Activated T-cell treated with anti-CD3 and anti-CD28 coated beads, Interleukin-2, amount 50 U/mL, for 48 hours (primary cell): ENCODE data around the gene NBEAL2.
"Not testable (repeated sequence)": the region's sequence is repeated elsewhere in the genome, so short reads cannot be mapped to it uniquely, and the experiment has no call there.

Experiments
- DNase-seq, 2 experiments: peaks; one replicate each; pipeline ENCODE4 v3.0.0-alpha.2; 2020

Gene NBEAL2

DNA sequence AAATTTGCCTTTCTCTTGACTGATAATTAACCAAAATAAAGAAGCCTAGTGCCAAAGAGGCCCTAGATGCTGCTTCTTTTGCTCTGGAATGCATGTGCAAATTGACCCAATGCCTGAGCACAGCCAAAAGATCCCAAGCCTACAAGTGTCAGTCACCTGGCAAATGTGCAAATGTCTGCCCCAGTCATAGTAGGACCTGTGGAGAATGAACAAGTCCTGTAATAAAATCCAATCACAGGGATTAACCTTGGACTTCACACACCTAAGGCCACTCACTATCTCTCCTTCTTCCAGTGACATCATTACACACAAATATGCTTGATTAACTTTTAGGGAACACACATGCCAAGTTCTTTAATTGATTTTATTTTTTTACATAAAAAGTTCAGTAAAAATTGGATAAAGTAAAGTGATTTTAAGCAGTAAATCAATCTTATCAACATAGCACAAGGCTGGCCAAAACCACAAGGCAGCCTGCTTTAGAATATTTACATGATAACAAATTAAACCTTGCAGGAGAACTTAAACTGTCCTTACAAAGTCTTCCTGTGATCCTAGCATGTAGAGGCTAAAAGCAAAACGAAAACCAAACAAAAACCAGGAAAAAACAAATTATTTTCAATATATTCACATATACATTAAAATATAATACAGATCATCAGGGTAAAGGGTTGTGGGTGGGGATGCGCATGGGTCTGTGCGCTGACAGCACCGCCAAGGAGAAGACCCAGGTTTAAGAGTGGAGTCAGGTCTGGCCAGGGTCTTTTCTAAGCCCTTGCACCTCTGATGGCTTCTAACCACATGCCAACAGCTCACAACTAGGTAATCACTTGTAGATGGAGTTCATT, 36.8 kb downstream of the NBEAL2 start:
- DNase-seq, result no peak

DNA sequence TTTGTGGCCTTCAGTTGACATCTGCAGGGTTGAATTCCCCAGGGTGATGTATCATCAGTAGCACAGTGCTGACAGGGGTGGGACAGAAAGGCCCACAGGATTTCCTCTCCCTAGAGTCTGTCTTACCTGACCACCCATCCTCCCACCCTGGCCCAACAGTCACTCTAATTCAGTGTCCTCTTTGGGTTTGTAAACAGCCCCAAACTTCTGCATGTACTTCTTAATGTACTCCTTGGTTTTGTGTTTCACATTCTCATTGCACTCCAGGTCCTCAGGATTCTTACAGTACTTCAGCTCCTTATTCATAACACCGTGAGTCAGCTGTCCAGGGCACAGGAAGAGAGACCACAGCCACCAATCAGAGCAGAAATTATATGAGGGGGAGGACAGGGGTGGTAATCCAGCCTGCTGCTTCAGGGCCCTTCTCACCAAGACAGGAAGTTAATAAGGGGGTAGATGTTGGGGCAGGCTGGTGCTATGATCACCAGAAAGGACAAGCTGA, 37.5 kb downstream of the NBEAL2 start:
- peak; percentile 46 to 62 for DNase-seq

DNA sequence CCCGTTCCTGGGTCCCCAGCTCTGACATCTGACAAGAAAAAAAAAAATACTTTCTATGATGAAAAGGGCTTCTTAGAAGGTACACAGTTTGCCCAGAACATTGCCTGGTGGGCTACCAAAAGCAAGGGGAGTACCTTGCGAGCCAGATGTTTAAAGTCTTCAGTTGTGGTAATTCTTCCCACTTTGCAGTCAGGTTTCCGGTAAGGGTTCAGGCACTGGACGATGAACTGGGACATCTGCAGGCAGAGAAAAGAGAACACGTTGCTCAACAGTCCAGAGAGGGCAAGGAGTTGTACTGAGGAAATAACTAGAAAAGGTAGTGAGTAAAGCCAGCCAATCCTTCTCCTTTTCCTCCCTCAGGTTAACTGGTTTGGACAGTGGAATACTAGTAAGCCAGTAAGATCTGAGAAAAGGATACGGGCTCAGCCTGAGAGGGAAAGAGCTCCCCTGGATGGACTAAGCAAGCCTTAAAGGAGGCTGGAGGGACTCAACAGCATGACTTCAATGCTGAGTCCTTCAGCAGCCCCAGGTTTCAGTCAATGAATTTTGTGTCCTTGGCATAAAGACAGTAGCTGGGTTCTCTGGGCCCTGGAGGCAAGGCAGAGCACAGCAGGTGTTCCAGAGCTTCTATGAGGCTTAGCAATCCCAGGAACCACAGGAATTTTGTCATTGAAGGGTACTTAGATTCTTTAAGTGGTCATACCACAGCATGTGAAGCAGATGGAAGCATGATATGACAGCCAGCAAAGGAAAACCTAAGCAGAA, 38.2 kb downstream of the NBEAL2 start:
- DNase-seq, result peak in 1 of 2 experiments; percentile 19

DNA sequence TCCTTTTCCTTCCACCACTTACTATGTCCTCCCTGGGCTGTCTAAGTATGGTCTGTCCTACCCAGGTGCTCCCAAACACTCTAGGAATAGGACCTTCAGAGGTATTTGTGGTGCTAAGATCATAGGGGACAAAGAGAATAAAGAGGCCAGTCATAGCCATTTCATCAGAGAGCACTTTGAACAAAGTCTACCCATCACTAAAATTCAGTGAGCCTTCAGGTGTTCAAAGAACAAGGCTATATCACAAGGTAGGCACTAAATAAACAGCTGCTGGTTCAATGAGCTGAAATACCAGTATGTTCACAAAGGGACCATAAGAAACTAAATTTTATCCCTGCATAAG, 38.8 kb downstream of the NBEAL2 start:
- DNase-seq, result no peak

DNA sequence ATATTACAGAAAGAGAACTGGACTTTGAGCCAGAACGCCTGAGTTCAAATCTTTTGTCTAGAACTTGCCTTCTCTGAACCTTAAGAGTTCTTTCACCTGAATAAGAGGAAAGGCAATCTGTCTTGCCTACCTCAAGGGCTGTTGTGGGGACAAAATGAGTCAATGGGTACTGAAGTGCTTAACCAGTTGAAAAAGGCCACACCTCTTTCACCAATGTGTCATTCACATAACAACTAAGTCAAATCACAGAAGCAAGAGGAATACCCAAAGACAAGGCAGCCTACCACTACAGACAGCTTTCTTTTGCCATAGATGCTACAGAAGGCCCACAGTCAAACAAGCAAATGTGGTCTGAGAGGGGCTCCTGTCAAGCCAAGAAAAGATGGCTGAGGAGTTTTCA, 39.7 kb downstream of the NBEAL2 start:
- DNase-seq, result peak in 1 of 2 experiments; percentile 41

DNA sequence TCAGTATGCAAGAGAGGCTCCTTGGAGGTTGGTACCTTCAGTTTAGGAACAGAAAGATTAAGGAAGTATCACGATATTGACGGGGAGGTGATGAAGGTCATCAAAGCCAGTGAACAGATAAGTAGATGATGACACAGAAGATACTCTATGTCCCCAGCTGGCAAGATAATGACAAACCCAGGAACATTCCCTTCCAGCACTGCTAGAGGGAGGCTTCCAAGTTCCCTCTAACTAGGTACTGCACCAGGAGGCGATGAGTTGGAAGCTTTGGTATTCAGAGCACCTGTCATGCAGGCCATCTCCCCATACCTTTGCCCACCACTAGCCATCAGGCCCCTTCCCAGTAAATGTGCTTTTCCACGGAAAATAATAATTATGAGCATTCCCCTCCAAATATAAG, 40.8 kb downstream of the NBEAL2 start:
- DNase-seq, result no peak

DNA sequence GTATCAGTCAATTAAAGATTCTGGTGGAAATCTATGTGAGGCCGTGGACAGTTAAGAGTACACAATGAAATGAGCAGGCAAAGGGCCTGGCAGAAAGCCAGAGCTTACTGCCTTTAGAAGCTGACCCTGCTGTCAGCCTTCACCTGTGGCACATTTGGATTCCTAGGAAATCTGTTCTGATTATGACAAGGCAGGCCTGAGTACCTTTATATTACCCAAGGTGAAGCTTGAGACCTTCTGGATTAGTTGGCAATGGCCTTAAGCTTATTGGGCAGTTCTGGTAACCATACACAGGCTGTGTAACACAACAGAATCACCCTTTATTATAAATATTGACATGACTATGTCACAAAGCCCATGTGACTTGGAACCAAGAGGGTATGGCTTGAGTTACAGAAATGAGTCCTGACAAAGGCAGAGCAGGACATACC, 43.2 kb downstream of the NBEAL2 start:
- DNase-seq, result no peak

DNA sequence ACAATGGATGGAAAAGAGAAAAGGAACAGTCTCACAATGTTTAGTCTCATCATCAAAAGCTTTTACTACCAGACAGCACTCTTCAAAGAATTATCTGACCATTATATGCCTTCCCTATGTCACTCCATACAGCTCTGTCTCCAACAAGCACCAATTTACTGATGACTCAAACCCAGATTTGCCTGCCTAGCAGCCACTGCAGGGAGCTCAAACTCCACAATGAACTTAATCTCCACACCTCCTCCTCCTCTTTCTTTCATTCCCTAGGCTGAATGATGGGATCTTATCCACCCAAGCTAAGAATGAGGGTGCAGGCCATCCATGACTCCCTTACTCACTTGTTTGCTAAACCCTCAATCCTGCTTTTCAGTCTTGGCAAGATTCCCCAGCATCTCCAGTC, 45.5 kb downstream of the NBEAL2 start:
- no peak for DNase-seq

DNA sequence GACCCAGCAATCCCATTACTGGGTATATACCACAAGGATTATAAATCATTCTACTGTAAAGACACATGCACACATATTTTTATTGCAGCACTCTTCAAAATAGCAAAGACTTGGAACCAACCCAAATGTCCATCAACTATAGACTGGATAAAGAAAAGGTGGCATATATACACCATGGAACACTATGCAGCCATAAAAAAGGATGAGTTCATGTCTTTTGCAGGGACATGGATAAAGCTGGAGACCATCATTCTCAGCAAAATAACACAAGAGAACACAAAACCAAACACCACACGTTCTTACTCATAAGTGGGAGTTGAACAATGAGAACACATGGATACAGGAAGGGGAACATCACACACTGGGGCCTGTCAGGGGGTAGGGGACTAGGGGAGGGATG, 47.0 kb downstream of the NBEAL2 start:
- not testable (repeated sequence) for DNase-seq

DNA sequence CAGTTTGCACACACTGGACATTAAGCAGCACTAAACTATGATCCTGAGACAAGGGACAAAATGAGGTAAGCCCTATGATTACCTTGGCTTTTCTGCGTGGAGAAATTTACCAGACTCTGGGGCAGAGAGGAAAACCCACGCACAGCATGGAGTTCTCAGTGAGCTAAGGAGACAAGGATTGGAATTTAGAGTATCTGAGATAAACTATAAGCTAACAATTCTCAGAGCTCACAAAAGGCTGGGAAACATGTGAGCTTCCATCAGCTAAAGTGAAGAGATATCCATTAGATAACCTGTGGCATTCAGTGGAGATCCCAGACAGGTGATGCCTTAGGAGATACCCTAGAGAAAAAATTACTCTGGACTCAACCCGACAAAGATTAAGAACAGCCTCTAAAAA, 48.7 kb downstream of the NBEAL2 start:
- DNase-seq, result no peak

DNA sequence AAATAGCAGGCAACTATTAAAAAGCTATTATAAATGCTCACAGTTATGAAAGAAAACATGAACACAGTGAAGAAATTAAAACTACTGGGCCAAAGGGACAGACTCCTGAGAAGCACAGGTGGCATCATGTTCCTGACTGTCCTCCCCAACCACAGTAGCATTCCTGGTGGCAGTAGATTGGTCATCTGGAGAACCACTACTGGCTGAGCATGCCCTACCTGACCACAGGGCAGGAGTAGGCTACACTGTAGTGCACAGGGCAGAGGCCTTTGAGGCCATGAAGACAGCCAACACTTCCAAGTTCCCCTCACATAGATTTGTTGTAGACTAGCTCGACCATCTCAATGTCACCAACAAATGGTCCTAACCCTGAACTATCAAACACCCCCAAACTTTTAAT, 49.2 kb downstream of the NBEAL2 start:
- DNase-seq, result no peak

DNA sequence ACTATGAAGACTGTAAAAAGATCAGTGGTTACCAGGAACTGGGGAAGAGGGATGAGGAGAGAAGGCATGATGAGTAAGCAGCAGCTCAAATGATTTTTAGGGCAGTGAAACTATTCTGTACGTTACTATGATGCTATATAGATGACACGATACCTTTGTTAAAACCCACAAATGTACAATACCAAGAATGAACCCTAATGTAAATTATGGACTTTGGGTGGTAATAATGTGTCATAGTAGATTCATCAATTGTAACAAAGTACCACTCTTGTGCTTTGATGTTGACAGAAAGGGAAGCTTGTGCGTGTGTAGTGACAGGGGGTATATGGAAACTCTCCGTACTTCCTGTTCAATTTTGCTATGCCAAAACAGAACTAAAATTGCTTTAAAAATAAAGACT, 51.6 kb downstream of the NBEAL2 start:
- DNase-seq, result not testable (repeated sequence)

DNA sequence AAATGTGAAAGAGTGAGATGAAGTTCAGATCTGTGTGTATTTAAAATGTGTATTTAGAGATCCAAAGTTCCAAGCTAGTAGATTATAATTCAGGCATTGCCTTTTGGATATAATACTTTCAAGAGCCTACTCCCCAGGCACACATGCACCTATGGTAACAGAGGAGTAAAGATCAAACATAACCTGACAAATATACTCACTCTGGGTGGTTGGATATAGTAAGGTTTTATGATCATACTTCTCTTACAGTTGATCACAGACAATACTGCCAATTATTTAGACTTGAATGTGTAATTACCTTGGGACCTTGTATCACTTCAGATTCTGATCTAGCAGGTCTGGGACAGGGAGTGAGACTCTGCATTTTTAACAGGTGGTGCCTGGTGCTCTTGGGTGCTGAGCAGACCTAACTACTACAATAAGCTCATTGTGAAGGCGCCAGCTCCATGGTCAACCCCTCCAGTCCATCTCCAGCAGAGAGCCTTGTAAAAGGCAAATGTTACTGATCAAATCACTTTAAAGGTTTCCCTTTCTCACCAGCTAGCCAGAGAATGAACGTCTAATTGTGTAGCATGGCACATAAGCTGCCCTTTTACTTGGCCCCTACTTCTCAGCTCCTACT, 55.5 kb downstream of the NBEAL2 start:
- DNase-seq, result no peak

DNA sequence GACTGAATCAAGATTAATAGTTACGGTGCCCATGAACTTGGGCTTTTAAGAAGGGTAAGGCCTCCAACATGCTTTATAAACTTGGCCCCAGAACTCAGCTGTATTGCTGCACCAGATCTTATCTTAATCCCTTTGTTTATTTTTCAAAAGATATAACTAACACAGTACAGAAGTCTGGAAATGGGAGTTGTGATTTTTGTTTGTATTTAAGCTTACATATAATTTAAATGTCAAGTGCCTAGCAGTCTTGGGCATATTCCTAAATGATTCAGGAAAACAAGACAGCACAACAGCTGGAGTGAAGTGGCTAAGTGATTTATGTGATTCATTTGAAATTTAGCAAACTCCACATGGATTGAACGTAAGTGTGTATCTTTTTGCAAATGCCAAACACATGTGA, 56.2 kb downstream of the NBEAL2 start:
- no peak for DNase-seq

DNA sequence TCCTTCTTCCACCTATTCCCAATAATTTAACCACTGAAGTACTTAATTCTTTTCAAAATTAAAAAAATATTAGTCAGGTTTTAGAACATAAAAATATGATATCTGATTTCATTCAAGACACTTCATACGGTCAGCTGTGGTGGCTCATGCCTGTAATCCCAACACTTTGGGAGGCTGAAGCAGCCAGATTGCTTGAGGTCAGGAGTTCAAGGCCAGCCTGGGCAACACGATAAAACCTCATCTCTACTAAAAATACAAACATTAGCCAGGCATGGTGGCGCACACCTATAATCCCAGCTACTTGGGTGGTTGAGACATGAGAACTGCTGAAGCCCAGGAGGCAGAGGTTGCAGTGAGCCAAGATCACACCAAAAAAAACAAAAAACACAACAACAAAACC, 56.7 kb downstream of the NBEAL2 start:
- no peak for DNase-seq

DNA sequence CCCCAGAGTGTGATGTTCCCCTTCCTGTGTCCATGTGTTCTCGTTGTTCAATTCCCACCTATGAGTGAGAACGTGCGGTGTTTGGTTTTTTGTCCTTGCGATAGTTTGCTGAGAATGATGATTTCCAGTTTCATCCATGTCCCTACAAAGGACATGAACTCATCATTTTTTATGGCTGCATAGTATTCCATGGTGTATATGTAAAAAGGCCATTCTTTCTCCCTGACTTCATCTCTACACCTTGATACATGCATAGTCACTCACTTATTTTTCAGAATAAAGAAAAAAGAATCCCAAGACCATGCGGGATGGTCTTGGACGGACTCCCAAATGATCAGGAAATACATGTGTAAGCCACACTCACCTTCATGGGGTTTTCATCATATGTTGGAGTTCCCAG, 57.8 kb downstream of the NBEAL2 start:
- DNase-seq, result not testable (repeated sequence)

DNA sequence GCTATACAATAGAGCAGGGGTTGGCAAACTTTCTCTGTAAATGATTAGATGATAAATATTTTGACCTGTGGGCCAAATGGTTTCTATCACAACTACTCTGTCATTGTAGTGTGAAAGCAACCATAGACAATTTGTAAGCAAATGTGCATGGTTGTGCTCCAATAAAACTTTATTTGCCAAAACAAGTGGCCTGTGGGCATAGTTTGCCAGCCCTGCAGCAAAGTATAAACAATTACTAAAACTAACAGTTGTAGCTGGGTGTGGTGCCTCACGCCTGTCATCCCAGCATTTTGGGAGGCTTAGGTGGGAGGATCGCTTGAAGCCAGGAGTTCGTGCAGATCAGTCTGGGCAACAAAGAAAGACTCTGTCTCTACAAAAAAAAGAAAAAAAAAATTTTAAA, 61.6 kb downstream of the NBEAL2 start:
- DNase-seq, result no peak

DNA sequence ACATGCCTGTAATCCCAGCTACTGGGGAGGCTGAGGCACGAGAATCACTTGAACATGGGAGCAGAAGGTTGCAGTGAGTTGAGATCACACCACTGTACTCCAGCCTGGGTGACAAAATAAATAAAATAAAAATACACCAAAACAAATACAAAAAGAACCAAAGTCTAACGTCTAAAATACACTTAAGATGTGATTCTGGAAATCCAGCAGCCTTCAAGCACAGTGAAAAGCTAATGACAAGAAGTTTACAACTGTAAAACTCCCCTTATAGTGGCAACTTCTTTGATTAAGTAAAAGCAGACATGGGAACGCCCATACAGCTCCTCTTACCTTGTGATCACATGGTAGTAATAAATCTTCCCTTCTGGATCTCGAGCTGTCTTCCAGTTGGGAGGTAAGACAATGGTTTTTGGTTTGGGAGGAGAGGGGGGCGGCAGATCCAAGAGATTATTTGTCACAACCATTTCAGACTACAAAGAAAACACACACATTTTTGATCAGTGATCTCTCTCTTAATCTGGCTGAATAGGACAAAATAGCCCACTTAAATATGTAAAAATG, 62.8 kb downstream of the NBEAL2 start:
- no peak for DNase-seq

DNA sequence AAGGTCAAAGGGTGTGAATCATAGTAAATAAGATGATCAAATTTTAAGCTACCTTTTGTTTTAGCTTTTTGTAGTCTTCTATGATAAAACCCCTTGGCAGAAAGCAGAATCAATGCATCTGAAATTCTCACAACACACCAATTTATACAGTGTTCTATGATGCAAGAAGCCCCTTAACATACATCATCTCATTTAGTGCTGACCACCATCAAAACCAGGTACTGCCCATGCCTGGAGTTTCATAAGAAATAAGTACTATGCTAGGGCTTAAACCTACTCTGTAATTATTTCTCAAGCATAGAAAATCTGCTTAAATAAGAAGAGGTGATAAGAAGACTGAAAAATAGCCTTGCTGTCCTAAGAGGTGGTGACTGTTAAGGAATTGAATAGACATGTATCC, 67.6 kb downstream of the NBEAL2 start:
- DNase-seq, result no peak

DNA sequence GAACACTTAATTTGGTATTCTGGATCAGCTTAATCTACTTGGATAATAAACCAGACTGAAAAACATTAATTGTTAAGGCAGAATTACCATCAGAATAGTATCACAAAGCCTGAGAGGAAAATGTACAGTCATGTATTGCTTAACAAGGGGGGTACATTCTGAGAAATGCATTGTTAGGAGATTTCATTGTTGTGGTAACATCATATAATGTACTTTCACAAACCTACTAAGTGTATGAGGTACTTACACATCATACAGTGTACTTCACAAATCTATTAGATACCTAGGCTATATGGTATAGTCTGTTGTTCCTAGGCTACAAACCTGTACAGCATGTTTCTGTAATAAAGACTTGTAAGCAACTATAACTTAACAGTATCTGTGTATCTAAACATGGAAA, 68.2 kb downstream of the NBEAL2 start:
- DNase-seq, result no peak

DNA sequence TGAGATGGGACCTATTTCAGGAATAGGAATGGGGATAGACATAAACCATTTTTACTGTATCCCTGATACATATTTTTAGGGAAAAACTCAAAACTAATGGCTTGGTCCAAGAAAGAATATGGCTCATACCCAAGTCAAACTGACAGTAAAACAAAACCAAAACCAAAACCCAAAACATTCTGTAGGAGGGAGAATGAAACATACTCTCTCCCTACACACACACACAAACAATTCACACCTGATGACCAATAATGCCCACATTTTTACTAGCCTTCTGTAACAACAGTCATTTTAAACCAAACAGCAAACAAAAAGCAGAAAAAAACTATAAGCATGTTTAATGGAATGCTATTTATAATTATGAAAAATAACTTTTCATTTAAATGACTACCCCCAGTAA, 74.9 kb downstream of the NBEAL2 start:
- DNase-seq, result no peak

DNA sequence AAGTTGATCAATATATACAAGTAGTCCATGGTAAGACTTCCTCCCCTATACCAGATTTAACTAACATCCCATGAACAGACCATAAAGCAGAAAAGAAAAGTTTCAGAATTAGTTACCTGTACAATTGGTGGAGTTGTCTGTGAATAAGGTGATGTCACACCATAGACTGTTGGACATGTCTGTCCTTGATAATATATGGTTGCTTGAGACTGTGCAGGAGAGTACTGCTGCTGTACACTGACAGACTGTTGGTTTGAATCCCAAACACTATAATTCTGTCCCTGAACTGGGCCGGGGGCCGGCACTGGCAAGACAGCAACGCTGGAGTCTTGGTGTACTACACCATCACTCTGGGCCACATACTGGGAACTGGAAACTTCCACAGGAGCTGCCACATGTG, 77.2 kb downstream of the NBEAL2 start:
- no peak for DNase-seq

DNA sequence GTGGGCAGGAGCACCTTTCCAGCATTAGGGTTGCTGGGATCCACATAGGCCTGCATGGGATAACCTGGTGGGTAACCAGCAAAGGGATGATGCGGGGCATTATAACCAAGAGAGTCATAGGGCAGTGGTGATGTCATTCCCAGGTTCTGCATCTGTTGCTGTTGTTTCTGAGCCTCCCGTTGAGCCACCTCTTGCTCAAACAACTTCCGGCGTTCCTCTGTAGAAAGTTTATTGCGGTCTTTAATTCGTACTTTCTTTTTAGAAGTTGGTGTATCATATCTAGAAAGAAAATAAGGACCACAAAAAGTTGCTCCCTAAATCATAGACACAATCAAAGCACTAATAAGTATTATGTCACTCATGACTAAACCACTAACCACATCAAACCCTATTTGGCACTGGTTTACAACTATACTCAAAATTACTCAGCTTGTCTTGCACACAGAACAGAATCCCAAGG, 77.8 kb downstream of the NBEAL2 start:
- DNase-seq, result peak; percentile 40 to 56
